ENCODE results near the gene HEATR5A. TPM values are rescaled to one million over a fixed set of nuclear protein-coding genes. Genes with fewer than 3 reads are reported as not detected.
"Not testable (repeated sequence)": the region's sequence is repeated elsewhere in the genome, so short reads cannot be mapped to it uniquely, and the experiment has no call there.

HEATR5A gene
- polyA plus RNA-seq, 4 donors, result 8.1 to 21.2 (median 12.9) TPM

DNA sequence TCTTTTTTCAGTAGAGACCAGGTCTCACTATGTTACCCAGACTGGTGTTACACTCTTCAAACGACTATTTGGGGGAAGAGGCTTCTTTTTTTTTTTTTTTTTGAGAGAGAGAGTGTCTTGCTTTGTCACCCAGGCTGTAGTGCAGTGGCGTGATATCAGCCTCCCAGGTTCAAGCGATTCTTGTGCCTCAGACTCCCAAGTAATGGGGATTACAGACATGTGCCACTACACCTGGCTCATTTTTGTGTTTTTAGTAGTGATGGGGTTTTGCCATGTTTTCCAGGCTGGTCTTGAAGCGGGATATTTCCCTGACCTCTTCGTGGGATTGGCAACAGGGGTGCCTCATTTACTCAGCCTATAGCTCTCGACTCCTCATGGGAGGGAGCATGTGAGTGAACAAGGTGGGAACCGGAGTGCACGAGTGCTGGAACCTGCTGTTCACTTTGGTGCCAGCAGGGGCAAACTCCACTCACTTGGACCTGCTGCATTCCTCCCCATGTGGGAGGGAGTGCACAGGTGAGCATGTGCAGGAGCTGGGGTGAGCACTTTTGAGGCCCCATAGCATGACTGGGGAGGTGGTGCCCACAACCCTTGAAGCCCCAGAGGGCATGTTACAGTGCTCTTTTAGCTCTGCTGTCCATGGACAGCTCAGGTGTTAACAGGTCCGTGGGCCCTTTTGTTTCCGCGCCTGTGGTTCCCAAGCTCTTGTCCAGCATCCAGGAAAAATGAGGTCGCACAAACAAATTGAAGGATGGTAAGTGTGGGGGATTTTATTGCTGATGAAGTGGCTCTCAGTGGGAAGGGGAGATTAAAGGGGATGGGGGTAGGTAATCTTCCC, 133.7 kb downstream of the HEATR5A start:
- H3K9me3 ChIP-seq (ENCODE audit: control insufficient read depth in 2 of 2, insufficient read depth in 1 of 2, low read depth in 1 of 2, low read length in 1 of 2), result peaks cover 0 to 12% of the 10 kb centered on the region in 2 donors
- no peak overlapping the region for H3K27ac ChIP-seq (ENCODE audit: low read depth in 1 of 3, low read length in 2 of 3)
- H3K27me3 ChIP-seq (ENCODE audit: control insufficient read depth in 3 of 3, insufficient read depth in 3 of 3, low read length in 3 of 3), result no peaks in the 10 kb centered on the region
- no peaks in the 10 kb centered on the region for H3K4me1 ChIP-seq (ENCODE audit: control insufficient read depth in 3 of 3, insufficient read depth in 2 of 3, low read depth in 1 of 3, low read length in 2 of 3)
- H3K4me3 ChIP-seq (ENCODE audit: low read depth in 1 of 3, low read length in 3 of 3), result no peak overlapping the region
- DNase-seq, result peak; percentile 28 to 41
- no peak for FAIRE-seq
- peaks cover 0 to 3% (median 0%) of the 10 kb centered on the region in 3 donors for H3K36me3 ChIP-seq (ENCODE audit: control insufficient read depth in 3 of 3, insufficient read depth in 2 of 3, low read depth in 1 of 3, low read length in 3 of 3)
- 87 to 94% (median 90%) methylated on average over 12 of the region's 12 CpGs for WGBS, 3 donors

DNA sequence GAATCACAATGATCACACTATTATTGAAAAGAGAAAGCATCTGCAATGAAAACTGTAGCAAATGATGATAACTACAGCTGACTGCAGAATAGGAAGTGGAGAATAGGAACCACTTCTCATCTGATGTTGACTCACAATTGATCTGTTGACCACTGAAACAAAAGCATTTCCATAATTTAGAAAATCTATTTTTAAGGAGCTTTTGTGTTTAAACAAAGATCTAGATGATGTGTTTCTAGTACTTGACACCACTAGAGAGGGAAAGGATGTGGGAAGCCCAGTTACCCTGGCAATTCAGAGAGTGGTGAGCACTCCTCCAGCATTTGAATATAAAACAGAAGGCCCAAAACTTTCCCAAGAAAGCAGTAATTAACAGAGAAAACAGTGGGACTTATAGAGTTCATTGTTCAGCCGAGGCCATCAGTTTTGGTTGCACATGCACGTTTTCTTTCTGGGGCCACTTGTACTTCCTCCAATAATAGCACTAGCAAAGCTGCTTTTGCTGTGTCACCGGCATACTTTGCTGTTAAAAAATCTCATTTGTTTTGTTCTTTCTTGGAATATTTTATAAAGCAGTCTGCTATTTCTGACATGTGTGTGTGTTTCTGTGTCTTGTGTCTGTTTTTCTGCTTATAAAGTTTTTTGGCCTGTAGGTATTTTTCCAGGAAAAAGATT, 136.6 kb downstream of the HEATR5A start:
- Histone ChIP-seq H3K4me3 (ENCODE audit: low read depth in 1 of 3, low read length in 3 of 3) (no peak overlapping the region), H3K27me3 (ENCODE audit: control insufficient read depth in 3 of 3, insufficient read depth in 3 of 3, low read length in 3 of 3) (no peaks in the 10 kb centered on the region), H3K36me3 (ENCODE audit: control insufficient read depth in 3 of 3, insufficient read depth in 2 of 3, low read depth in 1 of 3, low read length in 3 of 3) (peaks cover 0 to 3% (median 0%) of the 10 kb centered on the region in 3 donors), H3K27ac (ENCODE audit: low read depth in 1 of 3, low read length in 2 of 3) (peak overlapping the region in 1 of 3 donors; percentile 10), H3K4me1 (ENCODE audit: control insufficient read depth in 3 of 3, insufficient read depth in 2 of 3, low read depth in 1 of 3, low read length in 2 of 3) (no peaks in the 10 kb centered on the region), H3K9me3 (ENCODE audit: control insufficient read depth in 2 of 2, insufficient read depth in 1 of 2, low read depth in 1 of 2, low read length in 1 of 2) (peaks cover 0 to 17% of the 10 kb centered on the region in 2 donors)
- 40 to 82% (median 80%) methylated on average over 3 of the region's 3 CpGs for WGBS, 3 donors
- no peak for FAIRE-seq
- no peak for DNase-seq

DNA sequence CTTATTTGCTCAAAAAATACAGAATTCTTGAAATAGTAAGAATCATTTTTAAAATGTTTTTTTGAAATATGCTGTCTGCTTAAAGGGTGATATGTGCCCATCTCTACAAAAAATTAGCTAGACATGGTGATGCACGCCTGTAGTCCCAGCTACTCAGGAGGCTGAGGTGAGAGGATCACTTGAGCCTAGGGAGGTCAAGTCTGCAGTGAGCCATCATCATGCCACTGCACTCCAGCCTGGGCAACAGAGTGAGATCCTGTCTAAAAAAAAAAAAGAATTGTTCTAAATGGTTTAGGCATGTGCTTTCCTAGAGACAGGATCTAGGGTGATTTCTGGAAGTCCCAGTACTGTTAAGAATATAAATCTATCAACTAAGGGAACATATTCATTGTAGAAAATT, 137.2 kb downstream of the HEATR5A start:
- H3K9me3 ChIP-seq (ENCODE audit: control insufficient read depth in 2 of 2, insufficient read depth in 1 of 2, low read depth in 1 of 2, low read length in 1 of 2), result peaks cover 0 to 20% of the 10 kb centered on the region in 2 donors
- no peak overlapping the region for H3K27ac ChIP-seq (ENCODE audit: low read depth in 1 of 3, low read length in 2 of 3)
- H3K36me3 ChIP-seq (ENCODE audit: control insufficient read depth in 3 of 3, insufficient read depth in 2 of 3, low read depth in 1 of 3, low read length in 3 of 3), result peaks cover 0 to 3% (median 0%) of the 10 kb centered on the region in 3 donors
- FAIRE-seq (no peak), DNase-seq (no peak)
- WGBS, 3 donors, result 96 to 100% (median 100%) methylated on average over 1 of the region's 1 CpG
- no peak overlapping the region for H3K4me3 ChIP-seq (ENCODE audit: low read depth in 1 of 3, low read length in 3 of 3)
- H3K4me1 ChIP-seq (ENCODE audit: control insufficient read depth in 3 of 3, insufficient read depth in 2 of 3, low read depth in 1 of 3, low read length in 2 of 3), result no peaks in the 10 kb centered on the region
- H3K27me3 ChIP-seq (ENCODE audit: control insufficient read depth in 3 of 3, insufficient read depth in 3 of 3, low read length in 3 of 3), result no peaks in the 10 kb centered on the region

DNA sequence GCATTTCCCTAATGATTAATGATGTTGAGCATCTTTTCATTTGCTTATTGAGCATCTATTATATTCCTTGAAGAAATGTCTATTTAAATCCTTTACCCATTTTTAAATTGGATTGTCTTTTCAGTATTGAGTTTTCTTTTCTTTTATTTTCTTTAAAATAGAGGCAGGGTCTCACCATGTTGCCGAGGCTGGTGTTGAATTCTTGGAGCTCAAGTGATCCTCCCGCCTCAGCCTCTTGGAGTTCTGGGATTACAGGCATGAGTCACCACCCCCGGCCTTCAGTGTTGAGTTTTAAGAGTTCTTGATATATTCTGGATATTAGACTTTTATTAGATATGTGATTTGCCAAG, 139.5 kb downstream of the HEATR5A start:
- no peaks in the 10 kb centered on the region for H3K36me3 ChIP-seq (ENCODE audit: control insufficient read depth in 3 of 3, insufficient read depth in 2 of 3, low read depth in 1 of 3, low read length in 3 of 3)
- peaks cover 0 to 17% of the 10 kb centered on the region in 2 donors for H3K9me3 ChIP-seq (ENCODE audit: control insufficient read depth in 2 of 2, insufficient read depth in 1 of 2, low read depth in 1 of 2, low read length in 1 of 2)
- no peak overlapping the region for H3K4me3 ChIP-seq (ENCODE audit: low read depth in 1 of 3, low read length in 3 of 3)
- no peak overlapping the region for H3K27ac ChIP-seq (ENCODE audit: low read depth in 1 of 3, low read length in 2 of 3)
- H3K4me1 ChIP-seq (ENCODE audit: control insufficient read depth in 3 of 3, insufficient read depth in 2 of 3, low read depth in 1 of 3, low read length in 2 of 3), result no peaks in the 10 kb centered on the region
- FAIRE-seq (no peak), DNase-seq (no peak)
- H3K27me3 ChIP-seq (ENCODE audit: control insufficient read depth in 3 of 3, insufficient read depth in 3 of 3, low read length in 3 of 3), result no peaks in the 10 kb centered on the region
- 88 to 94% (median 90%) methylated on average over 3 of the region's 3 CpGs for WGBS, 3 donors

DNA sequence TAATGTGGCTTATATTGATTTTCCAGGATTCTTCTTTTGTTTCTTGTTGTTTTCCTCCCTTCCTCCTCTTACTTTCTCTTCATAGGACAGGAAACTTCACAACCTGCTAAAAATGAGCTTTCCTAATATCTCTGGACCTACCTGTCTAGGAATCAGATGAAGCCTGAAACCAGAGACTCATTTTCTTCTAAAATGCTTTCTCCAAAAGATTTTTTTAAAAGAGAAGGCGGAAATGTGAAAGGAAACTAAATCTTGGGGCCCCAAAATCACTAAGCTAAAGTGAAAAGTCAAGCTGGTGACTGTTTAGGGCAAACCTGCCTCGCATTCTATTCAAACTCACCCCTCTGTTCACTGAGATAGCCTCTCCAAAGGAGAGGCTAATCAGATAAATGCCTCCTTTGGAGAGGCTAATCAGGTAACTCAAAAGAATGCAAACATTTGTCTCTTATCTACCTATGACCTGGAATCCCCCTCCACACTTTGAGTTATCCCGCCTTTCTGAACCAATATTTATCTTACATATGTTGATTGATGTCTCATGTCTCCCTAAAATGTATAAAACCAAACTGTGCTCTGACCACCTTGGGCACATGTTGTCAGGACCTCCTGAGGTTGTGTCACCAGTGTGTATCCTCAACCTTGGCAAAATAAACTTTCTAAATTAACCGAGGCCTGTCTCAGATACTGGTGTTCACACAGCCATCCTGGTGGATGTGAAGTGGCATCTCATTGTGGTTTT, 140.0 kb downstream of the HEATR5A start:
- no peak for DNase-seq
- Histone ChIP-seq H3K36me3 (ENCODE audit: control insufficient read depth in 3 of 3, insufficient read depth in 2 of 3, low read depth in 1 of 3, low read length in 3 of 3) (no peaks in the 10 kb centered on the region), H3K4me3 (ENCODE audit: low read depth in 1 of 3, low read length in 3 of 3) (no peak overlapping the region), H3K27me3 (ENCODE audit: control insufficient read depth in 3 of 3, insufficient read depth in 3 of 3, low read length in 3 of 3) (no peaks in the 10 kb centered on the region), H3K9me3 (ENCODE audit: control insufficient read depth in 2 of 2, insufficient read depth in 1 of 2, low read depth in 1 of 2, low read length in 1 of 2) (peaks cover 0 to 19% of the 10 kb centered on the region in 2 donors), H3K27ac (ENCODE audit: low read depth in 1 of 3, low read length in 2 of 3) (no peak overlapping the region), H3K4me1 (ENCODE audit: control insufficient read depth in 3 of 3, insufficient read depth in 2 of 3, low read depth in 1 of 3, low read length in 2 of 3) (no peaks in the 10 kb centered on the region)
- WGBS, 3 donors, result 83 to 90% (median 86%) methylated on average over 4 of the region's 4 CpGs
- no peak for FAIRE-seq

DNA sequence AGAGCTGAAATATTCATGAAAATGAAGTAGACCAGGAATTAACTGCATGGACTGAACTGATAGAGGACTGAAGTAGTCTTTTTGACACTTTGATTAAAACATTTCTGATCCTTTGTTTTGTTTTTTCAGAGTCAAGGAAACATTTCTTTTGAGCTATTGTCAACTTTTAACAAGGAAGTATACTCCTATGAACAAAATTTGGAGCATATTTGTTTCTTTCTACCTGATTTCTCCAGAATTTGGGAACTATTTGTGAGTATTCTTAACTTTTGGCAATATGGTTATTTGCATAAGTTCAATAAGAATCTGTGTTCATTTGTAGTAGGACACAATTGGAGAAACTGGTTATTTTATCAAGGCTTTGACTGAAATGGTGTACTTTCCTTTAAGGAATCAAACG, 141.5 kb downstream of the HEATR5A start:
- DNase-seq (no peak), FAIRE-seq (no peak)
- Histone ChIP-seq H3K9me3 (ENCODE audit: control insufficient read depth in 2 of 2, insufficient read depth in 1 of 2, low read depth in 1 of 2, low read length in 1 of 2) (peaks cover 0 to 20% of the 10 kb centered on the region in 2 donors), H3K27ac (ENCODE audit: low read depth in 1 of 3, low read length in 2 of 3) (no peak overlapping the region), H3K4me1 (ENCODE audit: control insufficient read depth in 3 of 3, insufficient read depth in 2 of 3, low read depth in 1 of 3, low read length in 2 of 3) (no peaks in the 10 kb centered on the region), H3K27me3 (ENCODE audit: control insufficient read depth in 3 of 3, insufficient read depth in 3 of 3, low read length in 3 of 3) (no peaks in the 10 kb centered on the region), H3K4me3 (ENCODE audit: low read depth in 1 of 3, low read length in 3 of 3) (no peak overlapping the region), H3K36me3 (ENCODE audit: control insufficient read depth in 3 of 3, insufficient read depth in 2 of 3, low read depth in 1 of 3, low read length in 3 of 3) (no peaks in the 10 kb centered on the region)
- 64 to 87% (median 84%) methylated on average over 1 of the region's 1 CpG for WGBS, 3 donors

DNA sequence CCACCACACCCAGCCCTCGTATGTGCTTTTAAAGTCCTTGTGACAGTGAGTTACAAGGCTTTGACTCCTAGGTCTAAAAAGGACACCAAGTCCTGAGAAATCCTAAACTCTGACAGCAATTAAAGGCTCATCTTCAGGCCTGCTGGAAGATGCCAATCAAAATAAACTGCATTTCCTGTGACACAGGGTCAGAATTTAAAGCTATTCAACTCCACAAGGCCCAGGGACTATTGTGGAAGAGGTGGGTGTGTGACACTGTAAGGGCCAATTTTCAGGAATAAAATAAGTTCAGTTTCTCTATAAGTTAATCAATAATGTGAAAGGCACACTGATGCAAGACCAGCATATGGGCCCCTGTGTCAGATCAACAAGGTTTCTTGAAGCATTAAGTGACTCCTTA, 143.3 kb downstream of the HEATR5A start:
- WGBS, 3 donors, result 73 to 91% (median 89%) methylated on average over 1 of the region's 1 CpG
- FAIRE-seq (no peak), DNase-seq (no peak)
- Histone ChIP-seq H3K4me1 (ENCODE audit: control insufficient read depth in 3 of 3, insufficient read depth in 2 of 3, low read depth in 1 of 3, low read length in 2 of 3) (no peaks in the 10 kb centered on the region), H3K4me3 (ENCODE audit: low read depth in 1 of 3, low read length in 3 of 3) (no peak overlapping the region), H3K27me3 (ENCODE audit: control insufficient read depth in 3 of 3, insufficient read depth in 3 of 3, low read length in 3 of 3) (no peaks in the 10 kb centered on the region), H3K9me3 (ENCODE audit: control insufficient read depth in 2 of 2, insufficient read depth in 1 of 2, low read depth in 1 of 2, low read length in 1 of 2) (peaks cover 0 to 20% of the 10 kb centered on the region in 2 donors), H3K36me3 (ENCODE audit: control insufficient read depth in 3 of 3, insufficient read depth in 2 of 3, low read depth in 1 of 3, low read length in 3 of 3) (no peaks in the 10 kb centered on the region), H3K27ac (ENCODE audit: low read depth in 1 of 3, low read length in 2 of 3) (no peak overlapping the region)

DNA sequence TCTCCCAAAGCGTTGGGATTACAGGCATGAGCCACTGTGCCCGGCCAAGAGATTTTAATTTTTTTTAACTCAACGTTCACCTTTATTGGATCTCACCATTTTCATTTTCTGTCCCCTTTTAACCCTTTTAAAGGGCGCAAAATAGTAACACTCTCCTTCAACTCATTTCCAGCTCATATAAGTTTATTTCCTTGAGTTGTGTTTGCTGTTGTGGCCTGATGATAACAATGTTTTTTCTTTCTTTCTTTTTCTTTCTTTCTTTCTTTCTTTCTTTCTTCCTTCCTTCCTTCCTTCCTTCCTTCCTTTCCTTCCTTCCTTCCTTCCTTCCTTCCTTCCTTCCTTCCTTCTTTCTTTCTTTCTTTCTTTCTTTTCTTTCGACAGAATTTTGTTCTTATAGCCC, 143.9 kb downstream of the HEATR5A start:
- peaks cover 0 to 20% of the 10 kb centered on the region in 2 donors for H3K9me3 ChIP-seq (ENCODE audit: control insufficient read depth in 2 of 2, insufficient read depth in 1 of 2, low read depth in 1 of 2, low read length in 1 of 2)
- not testable (repeated sequence) for DNase-seq; H3K4me3 ChIP-seq (ENCODE audit: low read depth in 1 of 3, low read length in 3 of 3); FAIRE-seq; H3K27ac ChIP-seq (ENCODE audit: low read depth in 1 of 3, low read length in 2 of 3); H3K36me3 ChIP-seq (ENCODE audit: control insufficient read depth in 3 of 3, insufficient read depth in 2 of 3, low read depth in 1 of 3, low read length in 3 of 3); H3K4me1 ChIP-seq (ENCODE audit: control insufficient read depth in 3 of 3, insufficient read depth in 2 of 3, low read depth in 1 of 3, low read length in 2 of 3); H3K27me3 ChIP-seq (ENCODE audit: control insufficient read depth in 3 of 3, insufficient read depth in 3 of 3, low read length in 3 of 3)
- WGBS, 3 donors, result 77 to 85% (median 79%) methylated on average over 5 of the region's 5 CpGs
